Measurements from ENCODE around the gene SYMPK.

The SYMPK gene

DNA sequence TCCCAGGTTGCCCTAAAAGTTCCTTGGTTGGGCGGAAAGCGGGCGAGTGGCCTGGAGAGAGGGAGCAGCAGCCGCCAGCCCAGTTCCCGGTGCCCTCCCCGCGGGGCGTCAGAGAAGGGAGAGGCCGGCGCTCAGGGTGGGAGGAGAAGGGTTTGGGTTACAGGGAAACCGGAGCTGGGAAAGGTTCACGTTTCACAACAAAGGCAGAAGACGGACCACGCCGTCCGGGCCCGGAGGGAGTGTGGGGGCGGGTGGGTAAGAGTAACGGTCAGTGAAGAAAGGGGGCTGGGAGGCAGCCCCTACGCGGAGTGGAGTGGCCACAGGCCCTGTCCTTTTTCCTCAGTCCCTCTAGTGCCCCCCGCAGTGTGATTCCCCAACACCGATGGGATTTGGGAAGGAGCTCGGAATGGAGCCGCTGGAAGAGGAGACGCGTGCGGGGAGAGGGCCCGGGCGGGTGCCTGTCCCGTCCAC, 95.5 kb downstream of the SYMPK start:
- ATAC-seq = peak; percentile 37

DNA sequence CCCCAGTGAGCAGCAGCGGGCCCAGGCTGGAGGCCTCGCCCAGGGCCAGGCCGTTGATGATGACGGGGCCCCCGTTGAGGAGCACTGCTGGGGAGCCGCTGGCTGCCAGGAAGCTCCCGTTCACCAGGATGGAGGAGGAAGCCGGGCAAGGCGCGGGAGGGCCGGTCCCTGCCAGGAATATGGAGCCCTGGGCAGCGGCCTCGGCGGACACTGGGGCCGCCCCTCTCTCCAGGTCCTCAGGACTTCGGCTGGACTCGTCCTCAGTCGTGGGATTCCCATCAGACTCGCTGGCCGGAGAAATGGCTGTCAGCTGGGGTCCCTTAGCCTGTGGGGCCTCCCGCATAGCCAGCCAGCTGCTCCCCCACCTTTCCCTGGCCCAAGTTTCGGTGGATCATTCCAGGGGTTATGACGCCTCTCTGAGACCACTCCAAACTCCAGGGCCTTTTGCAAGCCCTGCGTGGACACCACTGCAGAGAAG, 96.0 kb downstream of the SYMPK start:
- no peak for ATAC-seq
- no peak for TF ChIP-seq ZFP30 (CRISPR knock-in tag; IDR thresholded peaks at IDR 0.05)
- TF ChIP-seq CSRNP3 (CRISPR knock-in tag; IDR thresholded peaks at IDR 0.05) = no peak
- no peak for TF ChIP-seq ZNF8 (CRISPR knock-in tag; IDR thresholded peaks at IDR 0.05)
- TF ChIP-seq GLIS3 (CRISPR knock-in tag; IDR thresholded peaks at IDR 0.05) = no peak
- no peak for TF ChIP-seq PPARA (CRISPR knock-in tag; IDR thresholded peaks at IDR 0.05; ENCODE audit: borderline replicate concordance)
- TF ChIP-seq BACH2 (CRISPR knock-in tag; IDR thresholded peaks at IDR 0.05; ENCODE audit: borderline replicate concordance) = no peak
- no peak for TF ChIP-seq TOX (CRISPR knock-in tag; IDR thresholded peaks at IDR 0.05; ENCODE audit: borderline replicate concordance)

More for the DNA sequence above, 95.5 kb downstream of the SYMPK start:
- TF ChIP-seq ZFP30 (CRISPR knock-in tag; IDR thresholded peaks at IDR 0.05) = no peak

DNA sequence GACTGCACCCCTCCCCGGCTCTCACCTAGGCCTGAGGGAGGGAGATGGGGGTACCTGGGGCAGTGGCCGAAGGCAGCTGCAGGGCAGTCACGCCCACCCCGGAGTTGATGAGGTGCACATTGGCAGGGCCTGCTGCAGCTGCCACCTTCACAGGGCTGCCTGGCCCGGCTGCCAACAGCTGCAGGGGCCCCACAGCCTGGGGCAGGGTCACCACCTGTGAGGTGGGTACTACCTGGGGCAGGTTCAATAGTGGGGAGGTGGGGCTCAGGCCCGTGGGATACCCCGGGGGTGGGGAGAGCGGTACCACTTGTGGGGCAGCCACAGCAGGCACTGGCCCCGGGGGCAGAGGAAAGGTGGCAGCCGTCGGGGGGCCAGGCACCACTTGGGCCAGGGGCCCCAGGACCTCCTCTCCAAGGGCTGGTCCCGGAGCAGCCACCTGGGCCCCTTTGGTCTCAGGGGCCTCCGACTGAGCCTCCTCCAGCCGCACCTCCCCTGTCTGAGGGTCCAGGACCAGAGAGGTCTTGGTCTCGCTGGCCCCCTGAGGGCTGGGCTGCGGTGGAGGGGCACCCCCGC, 96.6 kb downstream of the SYMPK start:
- ATAC-seq = no peak
- TF ChIP-seq POU6F1 (CRISPR knock-in tag; IDR thresholded peaks at IDR 0.05; ENCODE audit: borderline replicate concordance, low read depth) (no peak), ZNF8 (CRISPR knock-in tag; IDR thresholded peaks at IDR 0.05) (no peak), RARB (CRISPR knock-in tag; IDR thresholded peaks at IDR 0.05) (no peak), ISL1 (CRISPR knock-in tag; IDR thresholded peaks at IDR 0.05) (no peak), CSDC2 (CRISPR knock-in tag; IDR thresholded peaks at IDR 0.05) (no peak), ZFP30 (CRISPR knock-in tag; IDR thresholded peaks at IDR 0.05) (no peak), ZFP3 (CRISPR knock-in tag; IDR thresholded peaks at IDR 0.05) (no peak), GLIS3 (CRISPR knock-in tag; IDR thresholded peaks at IDR 0.05) (no peak), TSHZ2 (CRISPR knock-in tag; IDR thresholded peaks at IDR 0.05) (no peak), ARNTL (CRISPR knock-in tag; IDR thresholded peaks at IDR 0.05; ENCODE audit: borderline replicate concordance, low read depth) (no peak), BACH2 (CRISPR knock-in tag; IDR thresholded peaks at IDR 0.05; ENCODE audit: borderline replicate concordance) (no peak), ZC3H10 (CRISPR knock-in tag; IDR thresholded peaks at IDR 0.05) (no peak), ZNF70 (CRISPR knock-in tag; IDR thresholded peaks at IDR 0.05) (no peak), ESRRG (CRISPR knock-in tag; IDR thresholded peaks at IDR 0.05) (no peak)
- TF ChIP-seq, protein P1, sequence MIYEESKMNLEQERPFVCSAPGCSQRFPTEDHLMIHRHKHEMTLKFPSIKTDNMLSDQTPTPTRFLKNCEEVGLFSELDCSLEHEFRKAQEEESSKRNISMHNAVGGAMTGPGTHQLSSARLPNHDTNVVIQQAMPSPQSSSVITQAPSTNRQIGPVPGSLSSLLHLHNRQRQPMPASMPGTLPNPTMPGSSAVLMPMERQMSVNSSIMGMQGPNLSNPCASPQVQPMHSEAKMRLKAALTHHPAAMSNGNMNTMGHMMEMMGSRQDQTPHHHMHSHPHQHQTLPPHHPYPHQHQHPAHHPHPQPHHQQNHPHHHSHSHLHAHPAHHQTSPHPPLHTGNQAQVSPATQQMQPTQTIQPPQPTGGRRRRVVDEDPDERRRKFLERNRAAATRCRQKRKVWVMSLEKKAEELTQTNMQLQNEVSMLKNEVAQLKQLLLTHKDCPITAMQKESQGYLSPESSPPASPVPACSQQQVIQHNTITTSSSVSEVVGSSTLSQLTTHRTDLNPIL (CRISPR knock-in tag; IDR thresholded peaks at IDR 0.05; ENCODE audit: low read depth) = no peak
- TF ChIP-seq, protein P2, sequence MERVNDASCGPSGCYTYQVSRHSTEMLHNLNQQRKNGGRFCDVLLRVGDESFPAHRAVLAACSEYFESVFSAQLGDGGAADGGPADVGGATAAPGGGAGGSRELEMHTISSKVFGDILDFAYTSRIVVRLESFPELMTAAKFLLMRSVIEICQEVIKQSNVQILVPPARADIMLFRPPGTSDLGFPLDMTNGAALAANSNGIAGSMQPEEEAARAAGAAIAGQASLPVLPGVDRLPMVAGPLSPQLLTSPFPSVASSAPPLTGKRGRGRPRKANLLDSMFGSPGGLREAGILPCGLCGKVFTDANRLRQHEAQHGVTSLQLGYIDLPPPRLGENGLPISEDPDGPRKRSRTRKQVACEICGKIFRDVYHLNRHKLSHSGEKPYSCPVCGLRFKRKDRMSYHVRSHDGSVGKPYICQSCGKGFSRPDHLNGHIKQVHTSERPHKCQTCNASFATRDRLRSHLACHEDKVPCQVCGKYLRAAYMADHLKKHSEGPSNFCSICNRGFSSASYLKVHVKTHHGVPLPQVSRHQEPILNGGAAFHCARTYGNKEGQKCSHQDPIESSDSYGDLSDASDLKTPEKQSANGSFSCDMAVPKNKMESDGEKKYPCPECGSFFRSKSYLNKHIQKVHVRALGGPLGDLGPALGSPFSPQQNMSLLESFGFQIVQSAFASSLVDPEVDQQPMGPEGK (CRISPR knock-in tag; IDR thresholded peaks at IDR 0.05; ENCODE audit: borderline replicate concordance) = no peak
